ENCODE measurements around the gene WDR27. TPM values are rescaled to one million over a fixed set of nuclear protein-coding genes. Genes with fewer than 3 reads are reported as not detected.

The WDR27 gene
- total and polyA plus RNA-seq, 10 of the 15 experiments (the other 5 are each of a cell fraction or from before 2014, with no cell fraction given) = 1.9 to 33.2 (median 19.0) TPM

DNA sequence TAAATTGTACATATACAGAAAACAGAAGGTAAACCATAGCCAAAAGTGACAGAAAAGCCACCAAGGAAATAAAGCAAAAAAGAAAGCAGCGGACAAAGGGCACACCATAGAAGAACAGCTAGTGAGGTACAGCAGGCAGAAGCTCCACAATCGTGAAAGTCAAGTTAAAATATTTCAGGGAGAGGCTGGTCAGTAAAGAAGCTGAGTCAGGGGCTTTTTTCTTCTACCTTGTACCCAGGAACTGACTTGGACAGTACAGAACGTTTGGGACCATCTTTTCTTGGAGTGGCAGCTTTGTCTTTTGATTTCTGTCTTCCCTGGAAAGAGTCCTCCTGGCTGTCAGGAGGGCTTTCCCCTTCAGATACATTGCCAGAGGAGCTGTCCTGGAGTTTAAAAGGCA lies 8.2 kb upstream of the WDR27 start:
- ATAC-seq (no peak), DNase-seq (ENCODE audit: low read depth, low spot score) (no peak), FAIRE-seq (peak; percentile 35)
- RAD21 ChIA-PET (ENCODE audit: unreplicated experiment) = interaction anchor here (1.0 kb wide), 1 partner anchor 13 kb away, joined by 3 read pairs; no protein-coding TSS in a partner anchor
- SMC1A ChIA-PET (ENCODE audit: uncharacterized antibody, unreplicated experiment) = interaction anchor here (1.2 to 1.7 kb wide), 3 partner anchors 12 to 42 kb away, joined by 3 to 8 read pairs (median 6); partner anchors contain the start of genes DYNLT2 and ERMARD
- H3K27ac ChIP-seq (ENCODE audit: control insufficient read depth, insufficient read depth) = no peak overlapping the region
- H3K9ac ChIP-seq (ENCODE audit: control insufficient read depth, insufficient read depth, low read length) = no peak overlapping the region
- H3K4me1 ChIP-seq (ENCODE audit: control insufficient read depth, insufficient read depth, low read length) = peaks cover 6% of the 10 kb centered on the region; the same call in 1 of the 2 replicates
- no peaks in the 10 kb centered on the region for H4K20me1 ChIP-seq (ENCODE audit: control insufficient read depth, insufficient read depth)
- no peaks in the 10 kb centered on the region for H3K9me3 ChIP-seq (replicated peaks; ENCODE audit: control insufficient read depth, insufficient read depth, low read length)
- no peak overlapping the region for H2AFZ ChIP-seq (ENCODE audit: control insufficient read depth, low read depth, low read length)
- CTCF ChIA-PET = interaction anchor here (1.2 to 2.5 kb wide), 4 partner anchors 9 to 841 kb away, joined by 3 to 13 read pairs (median 7); no protein-coding TSS in a partner anchor
- TF ChIP-seq POU2F2 (IDR thresholded peaks at IDR 0.05; ENCODE audit: borderline replicate concordance, low read depth, low read length) (no peak), HDGF (IDR thresholded peaks at IDR 0.05) (no peak), HDAC2 (IDR thresholded peaks at IDR 0.05) (no peak), IRF5 (IDR thresholded peaks at IDR 0.05; ENCODE audit: borderline replicate concordance) (no peak), CREB1 (IDR thresholded peaks at IDR 0.05; ENCODE audit: low read depth) (no peak), SP1 (IDR thresholded peaks at IDR 0.05; ENCODE audit: low read depth, low read length) (no peak), MEF2A (IDR thresholded peaks at IDR 0.05; ENCODE audit: insufficient read depth, low read depth, low read length) (no peak), PAX5 (IDR thresholded peaks at IDR 0.05; ENCODE audit: borderline replicate concordance, low read depth, low read length) (no peak), FOS (IDR thresholded peaks at IDR 0.05; ENCODE audit: borderline replicate concordance, extremely low read depth, insufficient read length) (no peak), GATAD2B (conservative IDR thresholded peaks at IDR 0.05; ENCODE audit: low read depth) (no peak), ETV6 (conservative IDR thresholded peaks at IDR 0.05 in 1 of 2, IDR thresholded peaks at IDR 0.05 in 1 of 2; ENCODE audit: borderline replicate concordance in 1 of 2, low read depth in 1 of 2) (no peak), NFYA (IDR thresholded peaks at IDR 0.05; ENCODE audit: borderline replicate concordance, low read depth, low read length) (no peak), NFXL1 (IDR thresholded peaks at IDR 0.05; ENCODE audit: borderline replicate concordance) (no peak), ASH2L (IDR thresholded peaks at IDR 0.05; ENCODE audit: borderline replicate concordance, low read depth) (no peak), MLLT1 (IDR thresholded peaks at IDR 0.05) (no peak), CEBPB (IDR thresholded peaks at IDR 0.05; ENCODE audit: borderline replicate concordance in 1 of 2, low read depth in 2 of 2, low read length in 2 of 2) (no peak), CBX3 (IDR thresholded peaks at IDR 0.05; ENCODE audit: borderline replicate concordance, low read depth) (no peak), MYC (IDR thresholded peaks at IDR 0.05; ENCODE audit: insufficient read depth, insufficient read length, insufficient replicate concordance, low read length, severe bottlenecking) (no peak)
- TF ChIP-seq, protein P1, sequence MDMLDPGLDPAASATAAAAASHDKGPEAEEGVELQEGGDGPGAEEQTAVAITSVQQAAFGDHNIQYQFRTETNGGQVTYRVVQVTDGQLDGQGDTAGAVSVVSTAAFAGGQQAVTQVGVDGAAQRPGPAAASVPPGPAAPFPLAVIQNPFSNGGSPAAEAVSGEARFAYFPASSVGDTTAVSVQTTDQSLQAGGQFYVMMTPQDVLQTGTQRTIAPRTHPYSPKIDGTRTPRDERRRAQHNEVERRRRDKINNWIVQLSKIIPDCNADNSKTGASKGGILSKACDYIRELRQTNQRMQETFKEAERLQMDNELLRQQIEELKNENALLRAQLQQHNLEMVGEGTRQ (IDR thresholded peaks at IDR 0.05; ENCODE audit: borderline replicate concordance, low read depth, low read length) = no peak
- TF ChIP-seq, protein P2, sequence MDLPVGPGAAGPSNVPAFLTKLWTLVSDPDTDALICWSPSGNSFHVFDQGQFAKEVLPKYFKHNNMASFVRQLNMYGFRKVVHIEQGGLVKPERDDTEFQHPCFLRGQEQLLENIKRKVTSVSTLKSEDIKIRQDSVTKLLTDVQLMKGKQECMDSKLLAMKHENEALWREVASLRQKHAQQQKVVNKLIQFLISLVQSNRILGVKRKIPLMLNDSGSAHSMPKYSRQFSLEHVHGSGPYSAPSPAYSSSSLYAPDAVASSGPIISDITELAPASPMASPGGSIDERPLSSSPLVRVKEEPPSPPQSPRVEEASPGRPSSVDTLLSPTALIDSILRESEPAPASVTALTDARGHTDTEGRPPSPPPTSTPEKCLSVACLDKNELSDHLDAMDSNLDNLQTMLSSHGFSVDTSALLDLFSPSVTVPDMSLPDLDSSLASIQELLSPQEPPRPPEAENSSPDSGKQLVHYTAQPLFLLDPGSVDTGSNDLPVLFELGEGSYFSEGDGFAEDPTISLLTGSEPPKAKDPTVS (IDR thresholded peaks at IDR 0.05; ENCODE audit: low read depth, low read length) = no peak
- peaks cover 4% of the 10 kb centered on the region for H3K79me2 ChIP-seq (ENCODE audit: control insufficient read depth, insufficient read depth, low read length)
- no peak overlapping the region for H3K4me2 ChIP-seq (ENCODE audit: control insufficient read depth, insufficient read depth)
- intact Hi-C loops (cut with micrococcal nuclease; ENCODE audit: unreplicated experiment) = no loop called here
- no peak overlapping the region for H3K4me3 ChIP-seq
- WGBS (ENCODE audit: insufficient coverage, insufficient replicate concordance, low lambda C conversion rate, missing lambda C conversion rate) = 65% methylated on average over 3 of the region's 3 CpGs
- in situ Hi-C loops (cut with MboI) = no loop called here
- no TSS peak for BruUV-seq (replicated peaks)
- peaks cover 0 to 2% of the 10 kb centered on the region in 2 experiments; a peak in 3 of 4 replicates for H3K36me3 ChIP-seq (ENCODE audit: control insufficient read depth in 2 of 2, insufficient read depth in 2 of 2, low read length in 1 of 2)
- POLR2A ChIA-PET = interaction anchor here (1.1 kb wide), 1 partner anchor 12 kb away, joined by 3 read pairs; no protein-coding TSS in a partner anchor
- no peaks in the 10 kb centered on the region for H3K27me3 ChIP-seq (replicated peaks in 1 of 2; ENCODE audit: control insufficient read depth in 2 of 2, insufficient read depth in 2 of 2, low read length in 1 of 2)
